Endothelial cell of umbilical vein (primary cell): ENCODE measurements around the gene CACNA1C. TPM values are rescaled to one million over a fixed set of nuclear protein-coding genes. Genes with fewer than 3 reads are reported as not detected.

ENCODE experiments used
- BruUV-seq: library from RNA; stranded (reverse); fragments of 400-500 nt; replicated peaks from 2 replicates; lab custom pipeline; 2021; lab: Mats Ljungman, UMichigan
- CTCF ChIA-PET: fragments of 300-600, 350-600 bp; sonication (Branson Sonifier 250); formaldehyde crosslinking; loops from one replicate; lab custom pipeline; 2021; ENCODE audit warnings: antibody characterized with exemption, inconsistent platforms; lab: Charles Lee
- POLR2A ChIA-PET: fragments of 300-600, 350-600 bp; sonication (Branson Sonifier 250); formaldehyde crosslinking; loops from one replicate; lab custom pipeline; 2021; ENCODE audit warnings: antibody characterized with exemption, inconsistent platforms; lab: Charles Lee
- DNase-seq: peaks from one replicate; pipeline ENCODE4 v3.0.0-alpha.2; 2011; ENCODE audit warnings: low read depth, low spot score
- FAIRE-seq: peaks from 2 replicates; lab custom pipeline; 2011; peaks lifted over from hg19 to GRCh38; lab: Jason Lieb, UNC
- H2AFZ ChIP-seq: 2 replicates; pipeline ENCODE4 v1.6.0; 2012; ENCODE audit warnings: low read depth, low read length, control low read depth, inconsistent platforms
- H3K27ac ChIP-seq: 2 replicates; pipeline ENCODE4 v1.5.1; 2011; ENCODE audit warnings: low read depth, mild to moderate bottlenecking, control low read depth, low read length, moderate library complexity; ENCODE audit not compliant: insufficient read depth
- H3K27me3 ChIP-seq, 2 experiments: 2 replicates each; pipeline versions ENCODE4 v1.6.0 to v1.6.1; 2011; ENCODE audit warnings: low read length in 2 of 2, mixed read lengths in 1 of 2; ENCODE audit not compliant: control insufficient read depth in 2 of 2, insufficient read depth in 2 of 2
- H3K36me3 ChIP-seq, 2 experiments: 2 replicates in 1 of 2; 3 replicates in 1 of 2; pipeline ENCODE4 v1.5.1; 2011; ENCODE audit warnings: low read length in 2 of 2, mild to moderate bottlenecking in 1 of 2, moderate library complexity in 1 of 2; ENCODE audit not compliant: control insufficient read depth in 2 of 2, insufficient read depth in 2 of 2; ENCODE audit errors: extremely low read depth in 1 of 2
- H3K4me1 ChIP-seq: 3 replicates; pipeline ENCODE4 v1.5.1; 2011; ENCODE audit warnings: mild to moderate bottlenecking, low read length; ENCODE audit not compliant: control insufficient read depth, insufficient read depth; ENCODE audit errors: extremely low read depth
- H3K4me2 ChIP-seq: 2 replicates; pipeline ENCODE4 v1.6.1; 2011; ENCODE audit warnings: low read length, control low read depth, mixed read lengths; ENCODE audit not compliant: insufficient read depth
- H3K4me3 ChIP-seq, 3 experiments: fragments of 200-600 bp in 1 of 3; sonication (generic), shearing (Covaris generic) in 1 of 3; replicated peaks in 1 of 3; 2 replicates each; pipeline ENCODE4 v1.5.1; 2011 to 2016; ENCODE audit warnings: control low read depth in 3 of 3, low read length in 3 of 3, mild to moderate bottlenecking in 2 of 3, inconsistent platforms in 1 of 3, low read depth in 1 of 3, moderate library complexity in 1 of 3; ENCODE audit not compliant: insufficient read depth in 1 of 3
- H3K79me2 ChIP-seq: 2 replicates; pipeline ENCODE4 v1.6.0; 2012; ENCODE audit warnings: low read length, inconsistent platforms; ENCODE audit not compliant: control insufficient read depth, insufficient read depth
- H3K9ac ChIP-seq: replicated peaks from 2 replicates; pipeline ENCODE3; 2011; ENCODE audit warnings: low read length, control low read depth; ENCODE audit not compliant: insufficient read depth; ENCODE audit errors: extremely low read depth
- H3K9me1 ChIP-seq: replicated peaks from 3 replicates; pipeline ENCODE4 v1.6.0; 2011; ENCODE audit warnings: mild to moderate bottlenecking, low read length; ENCODE audit not compliant: control insufficient read depth, insufficient read depth; ENCODE audit errors: extremely low read depth
- H3K9me3 ChIP-seq: replicated peaks from 2 replicates; pipeline ENCODE4 v1.5.1; 2012; ENCODE audit warnings: low read length, inconsistent platforms; ENCODE audit not compliant: control insufficient read depth, insufficient read depth
- H4K20me1 ChIP-seq: replicated peaks from 2 replicates; pipeline ENCODE3; 2011; ENCODE audit warnings: mild to moderate bottlenecking, low read length; ENCODE audit not compliant: control insufficient read depth, insufficient read depth; ENCODE audit errors: extremely low read depth
- EZH2 ChIP-seq: IDR thresholded peaks from 2 replicates; pipeline ENCODE4 v1.6.1; 2012; ENCODE audit warnings: borderline replicate concordance, low read depth, mild to moderate bottlenecking, moderate library complexity, low read length, inconsistent platforms; ENCODE audit not compliant: severe bottlenecking
- FOS ChIP-seq: IDR thresholded peaks from 2 replicates; pipeline ENCODE4 v1.6.1; 2011; ENCODE audit warnings: mild to moderate bottlenecking, low read length, moderate library complexity, borderline replicate concordance; ENCODE audit not compliant: insufficient read depth
- GATA2 ChIP-seq: IDR thresholded peaks from 2 replicates; pipeline ENCODE4 v1.7.0; 2011; ENCODE audit warnings: low read depth, mild to moderate bottlenecking, moderate library complexity, mixed read lengths, low read length; ENCODE audit not compliant: insufficient read length, insufficient read depth
- JUN ChIP-seq: IDR thresholded peaks from 2 replicates; pipeline ENCODE4 v1.6.1; 2011; ENCODE audit warnings: borderline replicate concordance, low read depth; ENCODE audit not compliant: insufficient read length, insufficient read depth
- MAX ChIP-seq: IDR thresholded peaks from 2 replicates; pipeline ENCODE4 v1.6.1; 2011; ENCODE audit not compliant: insufficient read depth, insufficient read length
- MYC ChIP-seq: IDR thresholded peaks from one replicate; pipeline ENCODE4 v1.6.1; 2011; ENCODE audit warnings: mild to moderate bottlenecking, low read depth, low read length
- POLR2A ChIP-seq: IDR thresholded peaks from 2 replicates; pipeline ENCODE4 v1.6.1; 2012; ENCODE audit warnings: low read depth, mild to moderate bottlenecking, control low read depth, low read length
- POLR2AphosphoS5 ChIP-seq: IDR thresholded peaks from 2 replicates; pipeline ENCODE4 v1.6.1; 2012; ENCODE audit warnings: low read depth, mild to moderate bottlenecking, control low read depth, low read length, moderate library complexity; ENCODE audit not compliant: insufficient read depth
- dilution Hi-C: fragments of 300-500 bp; cut with MboI; formaldehyde crosslinking; loops from one replicate; pipeline ENCODE4 v1.15.0; 2019; ENCODE audit warnings: low sequenced_read_pairs; ENCODE audit not compliant: extremely low pct_ligation_motif_present
- intact Hi-C: fragments of 100-400 bp; cut with micrococcal nuclease; formaldehyde crosslinking; loops from one replicate; pipeline ENCODE4 v1.10.0; 2022
- polyA plus RNA-seq, 4 experiments: library from polyadenylated mRNA; depleted of rRNA in 3 of 4; stranded (reverse) in 3 of 4; unstranded in 1 of 4; fragments of >200 nt; gene quantifications; 2 replicates each; pipeline versions ENCODE4 v1.2.1 to v1.2.3, GENCODE V29; 2011 to 2012; ENCODE audit warnings: missing spikeins in 1 of 4
- total RNA-seq: library from RNA; stranded (reverse); gene quantifications from 2 replicates; pipeline ENCODE4 v1.2.3, GENCODE V29; 2021
- TF ChIP-seq, protein P1 (sequence below), 2 donors: IDR thresholded peaks; 1 replicate in 1 of 2; 2 replicates in 1 of 2; pipeline ENCODE4 v1.5.1; 2011; ENCODE audit warnings: low read length in 2 of 2, mild to moderate bottlenecking in 2 of 2, moderate library complexity in 2 of 2, control low read depth in 1 of 2, inconsistent platforms in 1 of 2, low read depth in 1 of 2; ENCODE audit not compliant: insufficient read depth in 1 of 2; ENCODE audit errors: extremely low read depth in 1 of 2

CACNA1C gene
- total and polyA plus RNA-seq, 2 donors (not counting 3 experiments of a cell fraction or from before 2014, with no cell fraction given): not detected

GRCh38 chr12:2335109-2335508 lies 282.3 kb downstream of the CACNA1C start:
- TF ChIP-seq, protein P1, sequence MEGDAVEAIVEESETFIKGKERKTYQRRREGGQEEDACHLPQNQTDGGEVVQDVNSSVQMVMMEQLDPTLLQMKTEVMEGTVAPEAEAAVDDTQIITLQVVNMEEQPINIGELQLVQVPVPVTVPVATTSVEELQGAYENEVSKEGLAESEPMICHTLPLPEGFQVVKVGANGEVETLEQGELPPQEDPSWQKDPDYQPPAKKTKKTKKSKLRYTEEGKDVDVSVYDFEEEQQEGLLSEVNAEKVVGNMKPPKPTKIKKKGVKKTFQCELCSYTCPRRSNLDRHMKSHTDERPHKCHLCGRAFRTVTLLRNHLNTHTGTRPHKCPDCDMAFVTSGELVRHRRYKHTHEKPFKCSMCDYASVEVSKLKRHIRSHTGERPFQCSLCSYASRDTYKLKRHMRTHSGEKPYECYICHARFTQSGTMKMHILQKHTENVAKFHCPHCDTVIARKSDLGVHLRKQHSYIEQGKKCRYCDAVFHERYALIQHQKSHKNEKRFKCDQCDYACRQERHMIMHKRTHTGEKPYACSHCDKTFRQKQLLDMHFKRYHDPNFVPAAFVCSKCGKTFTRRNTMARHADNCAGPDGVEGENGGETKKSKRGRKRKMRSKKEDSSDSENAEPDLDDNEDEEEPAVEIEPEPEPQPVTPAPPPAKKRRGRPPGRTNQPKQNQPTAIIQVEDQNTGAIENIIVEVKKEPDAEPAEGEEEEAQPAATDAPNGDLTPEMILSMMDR (IDR thresholded peaks at IDR 0.05; ENCODE audit: extremely low read depth in 1 of 2, insufficient read depth in 1 of 2, low read depth in 1 of 2, low read length in 2 of 2): no peak
- TF ChIP-seq JUN (peak; percentile 3), GATA2 (peak; percentile 24)
- Histone ChIP-seq H4K20me1 (no peaks in the 10 kb centered on the region), H3K9me3 (no peaks in the 10 kb centered on the region), H3K4me3 (no peak overlapping the region), H3K27ac (peak overlapping the region; percentile 87), H2AFZ (peak overlapping the region; percentile 19), H3K79me2 (no peaks in the 10 kb centered on the region), H3K36me3 (no peaks in the 10 kb centered on the region), H3K9me1 (no peaks in the 10 kb centered on the region), H3K4me2 (peak overlapping the region; percentile 2), H3K27me3 (no peaks in the 10 kb centered on the region), H3K4me1 (peaks cover 41% of the 10 kb centered on the region), H3K9ac (no peak overlapping the region)
- ChIA-PET CTCF (interaction anchor here (0.8 kb wide), 1 partner anchor 60 kb away, joined by 3 read pairs; no protein-coding TSS in a partner anchor), POLR2A (no interaction called here)
- intact Hi-C loops (loop anchor here (1.0 to 5.0 kb wide), 2 partner anchors 11 to 62 kb away; no protein-coding TSS in a partner anchor), dilution Hi-C loops (no loop called here)
- DNase-seq: peak; percentile 65
- BruUV-seq: no TSS peak
- peak; percentile 92 for FAIRE-seq

- H3K4me2 ChIP-seq: peak overlapping the region; percentile 2
- intact Hi-C loops: loop anchor here (1.0 to 5.0 kb wide), 2 partner anchors 11 to 62 kb away; no protein-coding TSS in a partner anchor
- dilution Hi-C loops: no loop called here
- H3K4me3 ChIP-seq: no peak overlapping the region
- H3K9ac ChIP-seq: no peak overlapping the region
- no peak for TF ChIP-seq POLR2AphosphoS5
- no peak for TF ChIP-seq GATA2
- TF ChIP-seq MAX: no peak
- TF ChIP-seq POLR2A: no peak
- no peak for TF ChIP-seq FOS
- TF ChIP-seq JUN: no peak
- TF ChIP-seq MYC: no peak
- TF ChIP-seq EZH2: no peak
- TF ChIP-seq, protein P1 (IDR thresholded peaks at IDR 0.05; ENCODE audit: extremely low read depth in 1 of 2, insufficient read depth in 1 of 2, low read depth in 1 of 2, low read length in 2 of 2): no peak
- peaks cover 41% of the 10 kb centered on the region for H3K4me1 ChIP-seq
- no peaks in the 10 kb centered on the region for H3K27me3 ChIP-seq
- no peaks in the 10 kb centered on the region for H3K79me2 ChIP-seq
- DNase-seq (peak; percentile 22), FAIRE-seq (no peak)
- no peaks in the 10 kb centered on the region for H3K36me3 ChIP-seq
- no peaks in the 10 kb centered on the region for H3K9me1 ChIP-seq
- ChIA-PET CTCF (no interaction called here), POLR2A (no interaction called here)
- no peaks in the 10 kb centered on the region for H4K20me1 ChIP-seq
- peak overlapping the region; percentile 87 for H3K27ac ChIP-seq
- H2AFZ ChIP-seq: no peak overlapping the region
- no peaks in the 10 kb centered on the region for H3K9me3 ChIP-seq
- no TSS peak for BruUV-seq
Measured at GRCh38 chr12:2335513-2335912, 282.7 kb downstream of the CACNA1C start.
